Ramos (cell line): ENCODE results near the gene POGZ.

Source experiments
- in situ Hi-C: fragments of 300-500 bp; cut with MboI; formaldehyde crosslinking; loops from one replicate; pipeline ENCODE4 v1.14.3; 2022; ENCODE audit warnings: low sequenced_read_pairs; ENCODE audit not compliant: unreplicated experiment

Gene POGZ

GRCh38 chr1:151377150-151377884 is 82.0 kb downstream of the POGZ start:
- in situ Hi-C loops: no loop called here

- in situ Hi-C loops: no loop called here
Observed at GRCh38 chr1:151373196-151373595, 86.1 kb downstream of the POGZ start.

GRCh38 chr1:151372058-151372934 is 87.0 kb downstream of the POGZ start, which contains the start of gene SELENBP1:
SELENBP1 (minus strand) TSS chr1:151372705; CDS start chr1:151372641, 64 bp downstream.
- in situ Hi-C loops: no loop called here

GRCh38 chr1:151371370-151372057 is 87.8 kb downstream of the POGZ start:
- in situ Hi-C loops: no loop called here

GRCh38 chr1:151370211-151370911 is 88.9 kb downstream of the POGZ start:
- in situ Hi-C loops: no loop called here

GRCh38 chr1:151369621-151370048 is 89.7 kb downstream of the POGZ start:
- in situ Hi-C loops: no loop called here

GRCh38 chr1:151369302-151369610 is 90.0 kb downstream of the POGZ start:
- in situ Hi-C loops: no loop called here

GRCh38 chr1:151368393-151369301 is 90.6 kb downstream of the POGZ start:
- in situ Hi-C loops: no loop called here

- in situ Hi-C loops: no loop called here
Observed at GRCh38 chr1:151367658-151368392, 91.5 kb downstream of the POGZ start.

GRCh38 chr1:151364996-151365395 is 94.3 kb downstream of the POGZ start:
- in situ Hi-C loops: no loop called here

- in situ Hi-C loops: no loop called here
Observed at GRCh38 chr1:151362308-151363155, 96.8 kb downstream of the POGZ start.

- in situ Hi-C loops: no loop called here
Observed at GRCh38 chr1:151361883-151362282, 97.4 kb downstream of the POGZ start.

GRCh38 chr1:151356696-151357095 is 102.6 kb downstream of the POGZ start:
- in situ Hi-C loops: no loop called here
